ENCODE results near the gene FADS2.

GRCh38 chr11:61814247-61814957, 13.7 kb upstream of the FADS2 start:
- TF ChIP-seq, protein P1, sequence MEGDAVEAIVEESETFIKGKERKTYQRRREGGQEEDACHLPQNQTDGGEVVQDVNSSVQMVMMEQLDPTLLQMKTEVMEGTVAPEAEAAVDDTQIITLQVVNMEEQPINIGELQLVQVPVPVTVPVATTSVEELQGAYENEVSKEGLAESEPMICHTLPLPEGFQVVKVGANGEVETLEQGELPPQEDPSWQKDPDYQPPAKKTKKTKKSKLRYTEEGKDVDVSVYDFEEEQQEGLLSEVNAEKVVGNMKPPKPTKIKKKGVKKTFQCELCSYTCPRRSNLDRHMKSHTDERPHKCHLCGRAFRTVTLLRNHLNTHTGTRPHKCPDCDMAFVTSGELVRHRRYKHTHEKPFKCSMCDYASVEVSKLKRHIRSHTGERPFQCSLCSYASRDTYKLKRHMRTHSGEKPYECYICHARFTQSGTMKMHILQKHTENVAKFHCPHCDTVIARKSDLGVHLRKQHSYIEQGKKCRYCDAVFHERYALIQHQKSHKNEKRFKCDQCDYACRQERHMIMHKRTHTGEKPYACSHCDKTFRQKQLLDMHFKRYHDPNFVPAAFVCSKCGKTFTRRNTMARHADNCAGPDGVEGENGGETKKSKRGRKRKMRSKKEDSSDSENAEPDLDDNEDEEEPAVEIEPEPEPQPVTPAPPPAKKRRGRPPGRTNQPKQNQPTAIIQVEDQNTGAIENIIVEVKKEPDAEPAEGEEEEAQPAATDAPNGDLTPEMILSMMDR (IDR thresholded peaks at IDR 0.05): no peak
- TF ChIP-seq POLR2A (IDR thresholded peaks at IDR 0.05): no peak
